Natural killer cell treated with Interleukin-12 subunit alpha and Interleukin-12 subunit beta and Interleukin-15 and Interleukin-18, amount 100 ng/mL, for 72 hours (primary cell): Measurements from ENCODE around the gene TTC31. TPM values are rescaled to one million over a fixed set of nuclear protein-coding genes. Genes with fewer than 3 reads are reported as not detected.

ENCODE experiments used
- ATAC-seq, 2 donors: fragments of 150-1000 bp; cut with Tn5 transposase in 1 of 2; sonication (Bioruptor Pico), chemical (Tn5 transposase) in 1 of 2; 2 replicates each; pipeline ENCODE4 v1.10.0; 2021
- DNase-seq: peaks from one replicate; pipeline ENCODE4 v3.0.0; 2022; ENCODE audit warnings: low spot score
- H3K27ac Mint-ChIP-seq, 2 donors: 1 replicate in 1 of 2; 2 replicates in 1 of 2; pipeline ENCODE4 v1.8.0; 2022; ENCODE audit warnings: mixed read lengths in 2 of 2, mild to moderate bottlenecking in 1 of 2, moderate library complexity in 1 of 2
- H3K27me3 Mint-ChIP-seq, 2 donors: 1 replicate in 1 of 2; 2 replicates in 1 of 2; pipeline ENCODE4 v1.8.0; 2022; ENCODE audit warnings: mixed read lengths in 2 of 2
- H3K36me3 Mint-ChIP-seq: one replicate; pipeline ENCODE4 v1.8.0; 2022; ENCODE audit warnings: mixed read lengths
- H3K4me1 Mint-ChIP-seq, 2 donors: 1 replicate in 1 of 2; 2 replicates in 1 of 2; pipeline ENCODE4 v1.8.0; 2022; ENCODE audit warnings: low read depth in 2 of 2, mixed read lengths in 2 of 2, mild to moderate bottlenecking in 1 of 2
- H3K4me3 Mint-ChIP-seq: one replicate; pipeline ENCODE4 v1.8.0; 2022; ENCODE audit warnings: mixed read lengths
- H3K9me3 Mint-ChIP-seq: 2 replicates; pipeline ENCODE4 v1.8.0; 2022; ENCODE audit warnings: mixed read lengths
- total RNA-seq, 2 donors: library from RNA; stranded (reverse); gene quantifications; one replicate each; pipeline ENCODE4 v1.2.3, GENCODE V29; 2022

The TTC31 gene
- total RNA-seq, 2 donors from 2014 or later, result 42.8 to 49.0 TPM

DNA sequence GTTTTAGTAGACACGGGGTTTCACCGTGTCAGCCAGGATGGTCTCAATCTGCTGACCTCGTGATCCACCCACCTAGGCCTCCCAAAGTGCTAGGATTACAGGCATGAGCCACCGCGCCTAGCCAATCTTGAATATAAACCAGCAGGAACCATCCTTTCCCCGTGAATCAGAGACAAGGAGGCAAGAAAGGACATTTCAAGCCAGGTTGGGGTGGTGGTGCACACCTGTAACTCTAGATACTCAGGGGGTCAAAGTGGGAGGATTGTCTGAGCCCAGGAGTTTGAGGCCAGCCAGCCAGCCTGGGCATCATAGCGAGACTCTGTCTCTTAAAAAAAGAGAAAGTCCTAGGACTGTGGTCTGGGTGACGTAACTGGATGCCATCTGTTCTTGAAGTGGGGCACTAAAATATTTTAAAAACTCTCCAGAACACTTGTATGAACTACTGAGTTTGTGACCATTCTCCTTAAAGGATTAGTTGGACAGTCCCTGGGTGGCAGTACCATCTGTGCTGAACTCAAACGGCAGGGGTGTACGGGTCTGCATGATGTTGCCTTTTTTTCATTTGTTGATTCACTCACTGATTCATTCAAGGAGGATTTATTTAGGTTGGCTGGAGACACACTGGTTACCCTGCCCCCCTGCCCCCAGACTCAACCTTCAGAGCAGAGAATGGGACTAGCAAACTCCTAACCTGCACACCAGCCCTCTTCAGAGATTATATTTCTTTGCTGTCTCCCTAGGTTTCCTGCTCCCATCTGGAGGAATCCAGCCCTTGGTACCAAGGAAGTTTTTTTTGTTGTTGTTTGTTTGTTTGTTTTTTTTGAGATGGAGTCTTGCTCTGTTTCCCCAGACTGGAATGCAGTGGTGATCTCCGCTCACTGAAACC is 28.5 kb downstream of the TTC31 start:
- Mint-ChIP-seq H3K4me1 (peaks cover 28 to 34% of the 10 kb centered on the region in 2 donors), H3K27ac (no peak overlapping the region), H3K9me3 (no peaks in the 10 kb centered on the region), H3K36me3 (peaks cover 4% of the 10 kb centered on the region), H3K27me3 (peaks cover 20 to 36% of the 10 kb centered on the region in 2 donors), H3K4me3 (no peak overlapping the region)
- DNase-seq (no peak), ATAC-seq (no peak)

DNA sequence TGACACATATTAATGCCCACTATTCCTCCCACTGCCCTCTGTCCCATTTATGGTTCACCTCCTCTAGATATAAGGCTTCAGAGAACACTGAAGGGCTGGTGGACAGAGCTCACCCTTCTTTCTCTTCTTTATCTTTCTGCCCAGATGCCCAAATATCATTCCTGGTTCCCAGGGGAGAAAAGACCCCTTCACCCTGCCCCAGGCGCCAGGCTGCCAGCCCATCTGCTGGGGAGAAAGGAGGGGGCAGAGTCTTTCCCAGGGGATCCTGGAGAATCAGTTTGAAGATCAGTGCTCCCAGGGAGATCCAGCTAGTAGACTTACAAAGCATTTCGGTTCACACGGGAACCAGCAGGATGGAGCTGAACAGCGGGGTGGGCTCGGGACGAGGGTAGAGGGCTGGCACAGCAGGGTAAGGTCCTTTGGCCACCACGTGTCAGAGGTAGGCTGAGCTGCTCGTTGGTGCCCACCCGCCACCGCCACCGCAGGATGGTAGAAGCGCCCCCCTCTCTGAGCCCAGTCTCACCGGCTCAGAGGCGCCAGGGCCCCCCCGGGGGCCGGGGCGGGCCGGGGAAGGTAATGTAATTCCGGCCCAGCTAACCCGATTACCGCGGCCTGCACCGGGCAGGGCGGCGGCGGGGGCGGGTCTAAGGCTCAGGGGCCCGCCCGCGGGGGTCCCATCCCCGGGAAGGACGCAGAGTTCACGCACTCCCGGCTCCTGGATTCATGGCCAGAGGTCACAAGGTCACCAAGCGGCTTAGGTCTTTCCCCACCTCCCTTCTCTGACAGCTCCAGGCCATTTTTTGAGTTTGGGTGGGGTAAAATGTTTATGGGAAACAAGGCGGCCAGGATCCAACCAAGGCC is 30.1 kb downstream of the TTC31 start:
- Mint-ChIP-seq H3K4me3 (no peak overlapping the region), H3K9me3 (no peaks in the 10 kb centered on the region), H3K27ac (no peak overlapping the region), H3K27me3 (peaks cover 33 to 53% of the 10 kb centered on the region in 2 donors), H3K36me3 (no peaks in the 10 kb centered on the region), H3K4me1 (peaks cover 16 to 25% of the 10 kb centered on the region in 2 donors)
- no peak for DNase-seq
- ATAC-seq, result no peak

DNA sequence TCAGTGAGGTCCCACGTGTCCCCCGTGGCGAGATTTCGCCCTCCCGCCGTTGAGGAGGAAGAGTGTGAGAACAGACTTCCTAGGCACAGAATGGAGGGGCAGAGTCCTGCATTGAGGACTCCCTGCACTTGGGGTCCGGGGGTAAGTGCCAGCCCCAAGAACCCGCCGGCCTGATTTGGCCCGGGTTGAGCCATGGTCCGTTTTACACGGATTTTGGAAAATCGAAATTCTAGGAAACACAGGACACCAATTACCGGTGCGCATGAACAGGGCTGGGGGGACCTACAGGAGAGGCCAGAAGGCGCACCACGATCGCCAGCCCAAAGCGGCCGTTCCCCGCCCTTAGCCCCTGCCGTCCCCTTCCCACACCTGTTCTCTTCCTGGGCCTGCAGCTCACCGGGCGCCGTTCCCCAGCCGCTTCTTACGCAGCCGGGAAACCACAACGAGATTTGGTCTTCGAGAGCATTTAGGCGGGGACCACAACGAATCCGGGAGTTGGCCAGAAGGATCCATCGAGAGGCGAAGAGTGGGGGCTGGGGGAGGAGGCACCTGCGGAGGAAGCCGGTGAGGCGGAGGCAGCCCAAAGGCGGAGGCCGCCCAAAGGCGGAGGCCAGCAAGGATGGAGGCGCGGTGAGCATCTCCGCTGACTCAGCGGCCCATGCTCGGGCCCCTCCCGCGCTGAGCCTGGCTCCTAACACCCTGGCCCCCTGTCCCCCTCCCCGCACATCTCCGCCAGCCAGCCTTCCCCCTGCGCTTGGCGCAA is 30.9 kb downstream of the TTC31 start:
- no peak for ATAC-seq
- H3K36me3 Mint-ChIP-seq, result no peaks in the 10 kb centered on the region
- H3K9me3 Mint-ChIP-seq, result no peaks in the 10 kb centered on the region
- no peak for DNase-seq
- no peak overlapping the region for H3K27ac Mint-ChIP-seq
- H3K4me3 Mint-ChIP-seq, result no peak overlapping the region
- peaks cover 7 to 17% of the 10 kb centered on the region in 2 donors for H3K4me1 Mint-ChIP-seq
- peaks cover 37 to 61% of the 10 kb centered on the region in 2 donors for H3K27me3 Mint-ChIP-seq

DNA sequence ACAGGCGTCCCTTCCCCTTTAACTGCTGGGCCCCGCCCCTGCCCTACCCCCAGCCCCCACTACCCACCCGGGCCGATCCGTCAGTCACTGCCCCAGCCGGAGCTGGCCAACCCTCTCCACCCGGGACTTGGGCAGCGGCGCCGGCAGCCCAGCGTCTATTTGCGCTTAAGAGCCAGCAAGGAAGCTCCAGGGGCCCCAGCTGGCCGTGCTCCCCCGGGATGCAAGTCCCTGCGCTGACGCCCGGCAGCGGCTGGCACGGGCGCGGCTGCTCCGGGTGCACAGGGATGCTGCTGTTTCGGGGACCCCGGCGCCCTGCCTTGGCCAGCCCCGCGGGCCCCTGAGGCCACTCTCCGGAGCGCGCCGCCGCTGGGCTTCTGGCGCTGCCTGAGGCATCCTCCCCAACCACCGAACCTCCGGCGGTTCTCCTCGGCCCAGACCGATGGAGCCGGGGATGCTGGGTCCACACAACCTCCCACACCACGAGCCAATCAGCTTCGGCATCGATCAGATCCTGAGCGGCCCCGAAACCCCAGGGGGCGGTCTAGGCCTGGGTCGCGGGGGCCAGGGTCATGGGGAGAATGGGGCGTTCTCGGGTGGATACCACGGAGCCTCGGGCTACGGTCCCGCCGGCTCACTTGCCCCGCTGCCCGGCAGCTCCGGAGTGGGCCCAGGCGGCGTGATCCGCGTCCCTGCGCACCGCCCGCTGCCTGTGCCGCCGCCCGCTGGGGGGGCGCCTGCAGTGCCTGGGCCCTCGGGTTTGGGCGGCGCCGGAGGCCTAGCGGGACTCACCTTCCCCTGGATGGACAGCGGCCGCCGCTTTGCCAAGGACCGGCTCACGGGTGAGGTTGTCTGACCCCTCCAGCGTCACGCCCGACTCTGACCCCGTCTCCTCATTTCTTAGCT is 31.7 kb downstream of the TTC31 start, which contains the start of gene TLX2:
Gene TLX2, plus strand, starts transcription at position 83 of the 903 bp plus-strand sequence. Its CDS starts 357 bp downstream, at position 440.
- H3K9me3 Mint-ChIP-seq, result no peaks in the 10 kb centered on the region
- H3K4me1 Mint-ChIP-seq, result peaks cover 7 to 16% of the 10 kb centered on the region in 2 donors
- no peaks in the 10 kb centered on the region for H3K36me3 Mint-ChIP-seq
- DNase-seq, result no peak
- peaks cover 39 to 65% of the 10 kb centered on the region in 2 donors for H3K27me3 Mint-ChIP-seq
- no peak for ATAC-seq
- peak within 1 kb of the TSS; percentile 60 for H3K4me3 Mint-ChIP-seq
- H3K27ac Mint-ChIP-seq, result no peak within 1 kb of the TSS

DNA sequence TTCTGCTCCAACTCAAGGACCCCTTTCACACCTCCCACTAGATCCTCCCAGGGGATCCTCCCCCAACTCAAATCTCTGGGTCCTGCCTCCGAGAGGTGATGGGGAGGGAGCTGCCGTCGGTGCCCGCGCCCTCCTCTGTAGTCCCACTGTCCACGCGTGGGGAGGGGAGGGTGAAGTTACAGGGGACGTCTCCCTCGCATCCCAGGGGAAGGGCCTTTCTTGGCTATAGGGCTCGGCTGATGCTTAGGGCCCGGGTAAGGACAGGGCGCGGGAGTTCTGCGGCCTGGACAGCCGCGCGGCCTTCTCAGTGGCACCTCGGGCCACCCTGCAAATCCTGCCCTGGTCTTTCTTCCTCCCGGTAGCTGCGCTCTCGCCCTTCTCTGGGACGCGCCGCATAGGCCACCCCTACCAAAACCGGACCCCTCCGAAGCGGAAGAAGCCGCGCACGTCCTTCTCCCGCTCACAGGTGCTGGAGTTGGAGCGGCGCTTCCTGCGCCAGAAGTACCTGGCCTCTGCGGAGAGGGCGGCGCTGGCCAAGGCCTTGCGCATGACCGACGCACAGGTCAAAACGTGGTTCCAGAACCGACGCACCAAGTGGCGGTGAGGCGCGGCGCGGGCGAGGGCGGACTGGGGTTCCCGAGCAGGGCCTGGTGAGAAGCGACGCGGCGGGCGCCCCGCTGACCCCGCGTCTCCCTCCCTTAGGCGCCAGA is 32.5 kb downstream of the TTC31 start:
- ATAC-seq, result peak in 1 of 2 donors; percentile 35
- H3K36me3 Mint-ChIP-seq, result no peaks in the 10 kb centered on the region
- H3K4me3 Mint-ChIP-seq, result peak overlapping the region; percentile 60
- H3K27me3 Mint-ChIP-seq, result peaks cover 42 to 65% of the 10 kb centered on the region in 2 donors
- DNase-seq, result no peak
- H3K4me1 Mint-ChIP-seq, result peaks cover 7 to 15% of the 10 kb centered on the region in 2 donors
- H3K9me3 Mint-ChIP-seq, result no peaks in the 10 kb centered on the region
- H3K27ac Mint-ChIP-seq, result no peak overlapping the region

DNA sequence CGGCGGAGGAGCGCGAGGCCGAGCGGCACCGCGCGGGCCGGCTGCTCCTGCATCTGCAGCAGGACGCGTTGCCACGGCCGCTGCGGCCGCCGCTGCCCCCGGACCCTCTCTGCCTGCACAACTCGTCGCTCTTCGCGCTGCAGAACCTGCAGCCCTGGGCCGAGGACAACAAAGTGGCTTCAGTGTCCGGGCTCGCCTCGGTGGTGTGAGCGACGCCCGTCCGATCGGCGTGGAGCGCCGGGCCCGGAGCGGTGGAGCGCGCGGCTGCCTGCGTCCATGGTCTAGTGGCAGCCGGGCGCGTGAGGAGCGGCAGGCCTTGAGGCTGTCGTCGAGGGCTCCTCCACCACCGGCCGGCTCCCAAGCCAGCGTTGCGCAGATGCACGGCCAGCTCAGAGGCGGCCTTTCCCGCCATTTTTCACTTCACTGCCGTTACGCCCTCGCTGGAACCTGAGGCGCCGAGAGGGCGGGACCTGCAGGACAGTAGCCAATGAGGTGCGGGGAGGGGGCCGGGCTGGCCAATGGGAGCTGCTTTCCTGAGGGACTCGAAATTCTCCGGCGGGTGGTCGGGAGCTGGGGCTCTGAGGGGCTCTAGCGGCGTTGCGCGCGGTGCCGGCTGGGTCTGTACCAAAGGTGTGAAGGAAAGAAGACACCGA is 33.2 kb downstream of the TTC31 start:
- ATAC-seq (peak; percentile 81 to 91), DNase-seq (peak; percentile 80)
- Mint-ChIP-seq H3K4me1 (peaks cover 7 to 12% of the 10 kb centered on the region in 2 donors), H3K4me3 (peak overlapping the region; percentile 60), H3K27me3 (peaks cover 41 to 61% of the 10 kb centered on the region in 2 donors), H3K27ac (peak overlapping the region in 1 of 2 donors; percentile 66), H3K9me3 (no peaks in the 10 kb centered on the region), H3K36me3 (no peaks in the 10 kb centered on the region)

DNA sequence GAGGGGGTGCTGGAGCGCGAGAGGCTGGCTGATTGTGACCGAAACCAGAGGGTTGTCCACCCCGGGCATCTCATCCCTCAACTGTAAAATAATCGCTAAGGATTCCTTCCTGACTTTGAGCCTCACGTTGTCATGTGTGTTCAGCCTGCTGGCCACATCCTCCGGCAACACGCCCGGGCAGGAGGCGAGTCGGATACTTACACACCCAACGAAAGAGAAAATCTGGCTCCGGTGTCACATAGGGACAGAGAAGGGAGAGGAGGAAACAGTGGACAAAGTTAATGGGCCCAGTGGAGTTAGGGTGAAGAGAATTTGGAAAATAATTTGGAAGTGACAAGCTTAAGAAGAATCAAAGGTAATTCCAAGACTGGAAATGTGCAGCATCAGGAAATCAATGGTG is 33.8 kb downstream of the TTC31 start:
- no peaks in the 10 kb centered on the region for H3K9me3 Mint-ChIP-seq
- no peak for DNase-seq
- H3K4me1 Mint-ChIP-seq, result peaks cover 7 to 12% of the 10 kb centered on the region in 2 donors
- ATAC-seq, result no peak
- H3K27me3 Mint-ChIP-seq, result peaks cover 43 to 55% of the 10 kb centered on the region in 2 donors
- H3K4me3 Mint-ChIP-seq, result peak overlapping the region; percentile 60
- peak overlapping the region in 1 of 2 donors; percentile 66 for H3K27ac Mint-ChIP-seq
- H3K36me3 Mint-ChIP-seq, result no peaks in the 10 kb centered on the region

DNA sequence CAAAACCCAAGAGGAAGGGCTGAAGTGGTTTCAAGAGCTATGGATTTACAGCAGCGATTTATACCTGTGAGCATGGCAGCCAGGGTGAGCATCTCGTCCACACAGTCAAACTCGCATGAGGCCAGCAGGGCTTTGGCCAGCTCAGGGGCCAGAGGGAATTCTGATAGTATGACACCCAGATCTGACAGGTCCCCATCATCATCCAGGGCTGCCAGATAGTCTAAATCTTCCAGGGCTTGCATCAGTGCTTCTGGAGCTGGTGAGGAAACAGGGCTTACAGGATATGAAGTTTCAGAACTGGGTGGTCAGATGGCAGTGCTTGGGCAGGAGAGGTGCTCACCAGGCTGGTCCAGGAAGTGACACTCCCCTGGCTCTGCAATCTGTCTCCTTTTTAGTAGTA is 39.6 kb downstream of the TTC31 start:
- Mint-ChIP-seq H3K27me3 (peaks cover 23 to 30% of the 10 kb centered on the region in 2 donors), H3K4me1 (peaks cover 0 to 15% of the 10 kb centered on the region in 2 donors), H3K4me3 (no peak overlapping the region), H3K27ac (no peak overlapping the region), H3K36me3 (peaks cover 9% of the 10 kb centered on the region), H3K9me3 (no peaks in the 10 kb centered on the region)
- DNase-seq (no peak), ATAC-seq (no peak)

DNA sequence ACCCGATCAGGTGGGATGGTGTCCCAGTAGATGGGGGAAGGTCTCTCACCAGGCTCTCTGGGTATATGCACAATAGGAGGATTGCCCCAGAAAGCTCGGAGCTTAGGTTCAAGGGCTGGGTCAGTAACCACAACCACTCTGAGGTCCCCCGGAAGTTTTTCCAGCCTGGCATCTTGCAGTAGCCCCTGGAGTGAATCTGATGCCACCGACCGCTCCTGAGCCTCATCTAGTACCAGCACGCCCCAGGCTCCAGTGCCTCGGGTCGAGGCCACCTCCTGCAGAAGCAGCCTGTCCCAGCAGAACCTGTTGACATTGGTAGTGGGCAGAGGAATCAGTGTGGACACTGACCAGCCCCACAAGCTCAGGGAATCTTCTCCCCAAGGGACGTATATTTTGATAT is 41.1 kb downstream of the TTC31 start:
- Mint-ChIP-seq H3K36me3 (peaks cover 21% of the 10 kb centered on the region), H3K9me3 (no peaks in the 10 kb centered on the region), H3K4me1 (peaks cover 12 to 27% of the 10 kb centered on the region in 2 donors), H3K27me3 (peaks cover 12 to 16% of the 10 kb centered on the region in 2 donors), H3K4me3 (no peak overlapping the region), H3K27ac (no peak overlapping the region)
- ATAC-seq (no peak), DNase-seq (no peak)

DNA sequence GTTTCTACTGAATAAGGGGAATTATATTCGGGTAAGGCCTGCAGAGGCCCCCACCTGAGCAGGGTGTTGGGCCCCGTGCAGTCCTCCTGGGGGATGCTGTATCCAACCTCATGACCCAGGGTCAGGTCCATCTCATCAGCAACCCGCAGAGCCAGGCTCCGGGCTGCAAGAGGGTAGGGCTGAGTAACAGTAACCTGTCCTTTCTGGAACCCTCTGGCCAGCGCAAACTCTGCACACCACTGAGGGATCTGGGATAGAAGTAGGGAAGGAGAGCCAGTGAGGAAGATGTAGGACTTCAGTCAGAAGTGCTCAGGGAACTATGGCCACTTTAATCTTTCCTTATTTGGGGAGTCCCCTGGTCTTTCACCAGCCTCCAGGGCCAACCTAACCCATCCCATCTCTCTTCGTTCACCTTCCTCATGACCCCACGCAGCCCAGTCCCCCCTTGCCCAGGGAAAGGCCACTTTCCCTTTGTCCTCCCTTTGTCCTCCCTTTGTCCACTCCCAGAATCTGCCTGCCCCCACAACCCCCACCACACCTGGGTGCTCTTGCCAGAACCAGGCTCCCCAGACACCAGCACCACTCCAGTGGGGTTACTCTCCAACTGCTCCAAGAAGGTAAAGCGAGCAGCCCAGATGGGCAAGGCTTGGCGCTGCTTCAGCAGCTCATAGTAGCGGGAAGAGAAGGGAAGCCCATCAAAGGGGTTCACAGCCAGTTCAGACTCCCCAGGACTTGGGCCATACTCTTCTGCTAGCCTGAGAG is 42.3 kb downstream of the TTC31 start:
- ATAC-seq (no peak), DNase-seq (no peak)
- H3K27me3 Mint-ChIP-seq, result peaks cover 4 to 6% of the 10 kb centered on the region in 2 donors

More for the DNA sequence above, 42.3 kb downstream of the TTC31 start:
- Mint-ChIP-seq H3K9me3 (no peaks in the 10 kb centered on the region), H3K36me3 (peaks cover 22% of the 10 kb centered on the region), H3K4me1 (peaks cover 15 to 28% of the 10 kb centered on the region in 2 donors), H3K27ac (no peak overlapping the region), H3K4me3 (no peak overlapping the region)
